OCI-LY1 (cell line): Measurements from ENCODE around the gene THAP9.

Source experiments
- H2AFZ ChIP-seq: fragments of 200-600 bp; sonication (generic), shearing (Covaris generic); 2 replicates; pipeline ENCODE4 v1.6.0; 2014; ENCODE audit warnings: antibody characterized with exemption, mild to moderate bottlenecking, low read length
- H3F3A ChIP-seq: fragments of 200-600 bp; sonication (generic), shearing (Covaris generic); 2 replicates; pipeline ENCODE4 v1.6.0; 2014; ENCODE audit warnings: mild to moderate bottlenecking, antibody characterized with exemption, low read length, moderate library complexity; ENCODE audit not compliant: insufficient read depth
- H3K27ac ChIP-seq: fragments of 200-600 bp; sonication (generic); 2 replicates; pipeline ENCODE4 v1.5.1; 2014; ENCODE audit warnings: low read length, mixed run types, mild to moderate bottlenecking, low read depth; ENCODE audit not compliant: poor library complexity, severe bottlenecking
- H3K27me3 ChIP-seq: fragments of 200-600 bp; sonication (generic); 2 replicates; pipeline ENCODE4 v1.6.0; 2014; ENCODE audit warnings: antibody characterized with exemption, mild to moderate bottlenecking, low read length, moderate library complexity; ENCODE audit not compliant: insufficient read depth
- H3K36me3 ChIP-seq: fragments of 200-600 bp; sonication (generic); 2 replicates; pipeline ENCODE4 v1.6.1; 2014; ENCODE audit warnings: mild to moderate bottlenecking, antibody characterized with exemption, low read length, moderate library complexity, mixed read lengths; ENCODE audit not compliant: insufficient read depth
- H3K4me1 ChIP-seq: fragments of 200-600 bp; sonication (generic); 2 replicates; pipeline ENCODE4 v1.5.1; 2014; ENCODE audit warnings: mild to moderate bottlenecking, low read length, moderate library complexity; ENCODE audit not compliant: insufficient read depth, severe bottlenecking
- H3K4me2 ChIP-seq: fragments of 200-600 bp; sonication (generic), shearing (Covaris generic); 2 replicates; pipeline ENCODE4 v1.6.1; 2014; ENCODE audit warnings: low read length
- H3K4me3 ChIP-seq: fragments of 200-600 bp; sonication (generic); 2 replicates; pipeline ENCODE4 v1.5.1; 2014; ENCODE audit warnings: low read length, low read depth, mild to moderate bottlenecking, mixed read lengths; ENCODE audit not compliant: poor library complexity, severe bottlenecking
- H3K79me2 ChIP-seq: fragments of 200-600 bp; shearing (Covaris generic); 2 replicates; pipeline ENCODE4 v1.6.1; 2016; ENCODE audit warnings: mixed run types, low read length, mixed read lengths; ENCODE audit not compliant: insufficient read depth
- H3K9ac ChIP-seq: fragments of 200-600 bp; sonication (generic), shearing (Covaris generic); 2 replicates; pipeline ENCODE4 v1.6.1; 2014; ENCODE audit warnings: mild to moderate bottlenecking, low read length, mixed read lengths
- H3K9me2 ChIP-seq: fragments of 200-600 bp; sonication (generic), shearing (Covaris generic); 2 replicates; pipeline ENCODE4 v1.6.1; 2014; ENCODE audit warnings: low read depth, mild to moderate bottlenecking, low read length, mixed read lengths
- H3K9me3 ChIP-seq: fragments of 200-600 bp; shearing (Covaris generic); 2 replicates; pipeline ENCODE4 v1.6.1; 2014; ENCODE audit warnings: low read length, mixed read lengths
- H4K20me1 ChIP-seq: fragments of 200-600 bp; sonication (generic), shearing (Covaris generic); 2 replicates; pipeline ENCODE4 v1.6.0; 2016; ENCODE audit warnings: mild to moderate bottlenecking, low read length; ENCODE audit not compliant: insufficient read depth
- CTCF ChIP-seq: fragments of 200-600 bp; sonication (generic), shearing (Covaris generic); IDR thresholded peaks from 2 replicates; pipeline ENCODE4 v1.5.1; 2017; ENCODE audit warnings: mild to moderate bottlenecking, antibody characterized with exemption, low read length, moderate library complexity, mixed read lengths
- EZH2 ChIP-seq: fragments of 200-600 bp; sonication (generic), shearing (Covaris generic); IDR thresholded peaks from 2 replicates; pipeline ENCODE4 v1.8.0; 2017; ENCODE audit warnings: borderline replicate concordance, mixed run types, mild to moderate bottlenecking, antibody characterized with exemption, low read length, moderate library complexity, mixed read lengths

THAP9 gene

GRCh38 chr4:82919386-82919785, 18.9 kb downstream of the THAP9 start:
- TF ChIP-seq CTCF (no peak), EZH2 (no peak)

GRCh38 chr4:82921795-82922194, 21.3 kb downstream of the THAP9 start:
- H3K27me3 ChIP-seq = no peaks in the 10 kb centered on the region
- no peaks in the 10 kb centered on the region for H3F3A ChIP-seq
- H3K79me2 ChIP-seq = no peaks in the 10 kb centered on the region
- H3K4me2 ChIP-seq = no peak overlapping the region
- H3K9me3 ChIP-seq = no peaks in the 10 kb centered on the region
- no peak overlapping the region for H3K9ac ChIP-seq
- no peaks in the 10 kb centered on the region for H4K20me1 ChIP-seq
- H3K27ac ChIP-seq = no peak overlapping the region
- no peaks in the 10 kb centered on the region for H3K4me1 ChIP-seq
- H3K4me3 ChIP-seq = no peak overlapping the region
- no peak for TF ChIP-seq EZH2
- no peak for TF ChIP-seq CTCF
- no peaks in the 10 kb centered on the region for H3K9me2 ChIP-seq
- H2AFZ ChIP-seq = no peak overlapping the region
- peaks cover 32% of the 10 kb centered on the region for H3K36me3 ChIP-seq

More at GRCh38 chr4:82919386-82919785, 18.9 kb downstream of the THAP9 start:
- no peak overlapping the region for H3K4me2 ChIP-seq
- no peak overlapping the region for H2AFZ ChIP-seq
- H3K9me2 ChIP-seq = no peaks in the 10 kb centered on the region
- H3K27me3 ChIP-seq = no peaks in the 10 kb centered on the region
- no peak overlapping the region for H3K9ac ChIP-seq
- H3K36me3 ChIP-seq = peaks cover 22% of the 10 kb centered on the region
- no peaks in the 10 kb centered on the region for H3K4me1 ChIP-seq
- no peaks in the 10 kb centered on the region for H3K79me2 ChIP-seq
- H3K27ac ChIP-seq = no peak overlapping the region
- H3K9me3 ChIP-seq = no peaks in the 10 kb centered on the region
- H3K4me3 ChIP-seq = no peak overlapping the region
- H3F3A ChIP-seq = no peaks in the 10 kb centered on the region
- no peaks in the 10 kb centered on the region for H4K20me1 ChIP-seq

- Histone ChIP-seq H4K20me1 (no peaks in the 10 kb centered on the region), H3K36me3 (peaks cover 51% of the 10 kb centered on the region), H3K4me2 (no peak overlapping the region), H3K4me1 (no peaks in the 10 kb centered on the region), H3K27ac (no peak overlapping the region), H3K27me3 (no peaks in the 10 kb centered on the region), H3K4me3 (no peak overlapping the region), H2AFZ (no peak overlapping the region), H3F3A (no peaks in the 10 kb centered on the region), H3K9ac (no peak overlapping the region), H3K79me2 (no peaks in the 10 kb centered on the region), H3K9me2 (no peaks in the 10 kb centered on the region), H3K9me3 (no peaks in the 10 kb centered on the region)
- TF ChIP-seq CTCF (no peak), EZH2 (no peak)
Observed at GRCh38 chr4:82930848-82931755, 30.6 kb downstream of the THAP9 start.
